Measurements from ENCODE around the gene RFFL. TPM values are rescaled to one million over a fixed set of nuclear protein-coding genes. Genes with fewer than 3 reads are reported as not detected.

Gene RFFL
- total RNA-seq, 1 experiment from 2014 or later: 40.3 TPM

DNA sequence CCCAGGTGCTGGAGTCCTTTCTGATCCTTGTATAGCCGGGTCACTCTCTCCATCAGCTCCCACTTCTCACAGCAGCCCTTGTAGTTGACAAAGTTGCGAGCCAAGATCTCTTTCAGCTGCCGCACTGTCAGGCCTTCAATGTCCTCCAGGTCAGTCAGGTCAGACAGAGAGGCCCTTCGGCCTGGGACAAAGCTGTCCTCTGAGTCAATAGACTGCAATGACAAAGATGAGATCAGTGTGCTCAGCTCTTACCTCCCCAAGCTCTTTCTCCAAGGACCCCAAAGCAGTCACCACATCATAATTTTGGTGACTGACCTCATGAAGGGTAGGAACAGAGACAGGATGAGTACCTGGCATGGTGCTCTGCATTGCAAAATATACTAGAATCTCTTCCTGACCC lies 47.1 kb downstream of the RFFL start:
- no peak overlapping the region for H3K4me2 ChIP-seq (ENCODE audit: low read length)
- H3K9me3 ChIP-seq (ENCODE audit: control insufficient read depth in 1 of 2, insufficient read depth in 1 of 2, low read depth in 1 of 2, low read length in 2 of 2): no peaks in the 10 kb centered on the region
- TF ChIP-seq TCF7L2 (IDR thresholded peaks at IDR 0.05; ENCODE audit: borderline replicate concordance, extremely low read depth, insufficient read depth, insufficient read length) (no peak), CBX3 (IDR thresholded peaks at IDR 0.05; ENCODE audit: low read depth) (no peak), YY1 (IDR thresholded peaks at IDR 0.05; ENCODE audit: extremely low read depth, insufficient replicate concordance, low read depth, low read length) (no peak), CEBPB (IDR thresholded peaks at IDR 0.05; ENCODE audit: low read depth) (no peak), POLR2A (IDR thresholded peaks at IDR 0.05; ENCODE audit: borderline replicate concordance, extremely low read depth, insufficient read depth, insufficient read length) (no peak), EZH2phosphoT487 (IDR thresholded peaks at IDR 0.05; ENCODE audit: borderline replicate concordance) (no peak), SP1 (IDR thresholded peaks at IDR 0.05; ENCODE audit: low read depth) (no peak), RAD21 (IDR thresholded peaks at IDR 0.05; ENCODE audit: low read depth) (no peak), EZH2 (IDR thresholded peaks at IDR 0.05) (no peak), ELF1 (IDR thresholded peaks at IDR 0.05; ENCODE audit: borderline replicate concordance, low read depth) (no peak), ZNF274 (IDR thresholded peaks at IDR 0.05; ENCODE audit: low read depth, low read length) (no peak)
- no peak overlapping the region for H3K27ac ChIP-seq (ENCODE audit: low read depth, low read length)
- no peaks in the 10 kb centered on the region for H3K79me2 ChIP-seq (ENCODE audit: insufficient read depth, low read length)
- H3K4me3 ChIP-seq (replicated peaks in 1 of 2; ENCODE audit: low read depth in 1 of 2, low read length in 2 of 2): no peak overlapping the region
- POLR2A ChIA-PET: no interaction called here
- BruUV-seq (replicated peaks): no TSS peak
- intact Hi-C loops (cut with micrococcal nuclease): no loop called here
- H2AFZ ChIP-seq (ENCODE audit: low read depth, low read length, poor library complexity, severe bottlenecking): no peak overlapping the region
- no peaks in the 10 kb centered on the region for H3K4me1 ChIP-seq (ENCODE audit: control insufficient read depth in 1 of 2, insufficient read depth in 2 of 2, low read length in 2 of 2)
- H4K20me1 ChIP-seq (ENCODE audit: insufficient read depth): no peaks in the 10 kb centered on the region
- H3K36me3 ChIP-seq (ENCODE audit: control insufficient read depth in 1 of 2, insufficient read depth in 2 of 2, low read length in 2 of 2): peaks cover 4 to 15% of the 10 kb centered on the region in 2 experiments; a peak in 3 of 4 replicates
- H3K27me3 ChIP-seq (ENCODE audit: insufficient read depth, low read length): no peaks in the 10 kb centered on the region
- DNase-seq (ENCODE audit: low read depth, low spot score) (no peak), ATAC-seq (no peak)
- RAD21 ChIA-PET (ENCODE audit: low non-redundant PET in 1 of 2, low total read pairs in 2 of 2, uncharacterized antibody in 2 of 2, unreplicated experiment in 2 of 2): no interaction called here
- CTCF ChIA-PET: no interaction called here
- no peaks in the 10 kb centered on the region for H3K9me2 ChIP-seq (ENCODE audit: insufficient read depth)
- H3K9ac ChIP-seq (ENCODE audit: low read length): no peak overlapping the region

GRCh38 chr17:35011671-35012216 lies 51.8 kb downstream of the RFFL start:
- ChIA-PET CTCF (no interaction called here), POLR2A (no interaction called here)
- H2AFZ ChIP-seq (ENCODE audit: low read depth, low read length, poor library complexity, severe bottlenecking): no peak overlapping the region
- no peak for TF ChIP-seq MAX (IDR thresholded peaks at IDR 0.05)
- no peak for TF ChIP-seq ATF3 (IDR thresholded peaks at IDR 0.05)
- no peak for TF ChIP-seq REST (IDR thresholded peaks at IDR 0.05; ENCODE audit: low read depth)
- TF ChIP-seq ZNF274 (IDR thresholded peaks at IDR 0.05; ENCODE audit: low read depth, low read length): no peak
- no peak for TF ChIP-seq JUND (IDR thresholded peaks at IDR 0.05)
- TF ChIP-seq CBX3 (IDR thresholded peaks at IDR 0.05; ENCODE audit: low read depth): no peak
- no peak for TF ChIP-seq ZFX (IDR thresholded peaks at IDR 0.05)
- no peak for TF ChIP-seq RAD21 (IDR thresholded peaks at IDR 0.05; ENCODE audit: low read depth)
- no peak for TF ChIP-seq CEBPB (IDR thresholded peaks at IDR 0.05; ENCODE audit: low read depth)
- TF ChIP-seq YY1 (IDR thresholded peaks at IDR 0.05; ENCODE audit: extremely low read depth, insufficient replicate concordance, low read depth, low read length): no peak
- no peak for TF ChIP-seq ELF1 (IDR thresholded peaks at IDR 0.05; ENCODE audit: borderline replicate concordance, low read depth)

More at GRCh38 chr17:35011671-35012216, 51.8 kb downstream of the RFFL start:
- Histone ChIP-seq H3K4me2 (ENCODE audit: low read length) (no peak overlapping the region), H3K9me3 (ENCODE audit: control insufficient read depth in 1 of 2, insufficient read depth in 1 of 2, low read depth in 1 of 2, low read length in 2 of 2) (no peaks in the 10 kb centered on the region), H3K4me1 (ENCODE audit: control insufficient read depth in 1 of 2, insufficient read depth in 2 of 2, low read length in 2 of 2) (no peaks in the 10 kb centered on the region), H3K27me3 (ENCODE audit: insufficient read depth, low read length) (no peaks in the 10 kb centered on the region), H3K36me3 (ENCODE audit: control insufficient read depth in 1 of 2, insufficient read depth in 2 of 2, low read length in 2 of 2) (peaks cover 4 to 10% of the 10 kb centered on the region in 2 experiments; a peak in 3 of 4 replicates), H3K9me2 (ENCODE audit: insufficient read depth) (no peaks in the 10 kb centered on the region), H3K9ac (ENCODE audit: low read length) (no peak overlapping the region), H3K27ac (ENCODE audit: low read depth, low read length) (no peak overlapping the region), H4K20me1 (ENCODE audit: insufficient read depth) (no peaks in the 10 kb centered on the region), H3K4me3 (replicated peaks in 1 of 2; ENCODE audit: low read depth in 1 of 2, low read length in 2 of 2) (no peak overlapping the region), H3K79me2 (ENCODE audit: insufficient read depth, low read length) (no peaks in the 10 kb centered on the region)
- intact Hi-C loops (cut with micrococcal nuclease): no loop called here
- BruUV-seq (replicated peaks): no TSS peak
- no peak for DNase-seq (ENCODE audit: low read depth, low spot score)
- RAD21 ChIA-PET (ENCODE audit: low non-redundant PET in 1 of 2, low total read pairs in 2 of 2, uncharacterized antibody in 2 of 2, unreplicated experiment in 2 of 2): no interaction called here
- no peak for ATAC-seq

Measured in HCT116 (cell line).